Glomerular visceral epithelial cell (primary cell): ENCODE results near the gene RGS11.
"Not testable (repeated sequence)": the region's sequence is repeated elsewhere in the genome, so short reads cannot be mapped to it uniquely, and the experiment has no call there.

Experiments
- DNase-seq: peaks from one replicate; pipeline ENCODE4 v3.0.0-alpha.2; 2016; ENCODE audit errors: extremely low spot score

The RGS11 gene

DNA sequence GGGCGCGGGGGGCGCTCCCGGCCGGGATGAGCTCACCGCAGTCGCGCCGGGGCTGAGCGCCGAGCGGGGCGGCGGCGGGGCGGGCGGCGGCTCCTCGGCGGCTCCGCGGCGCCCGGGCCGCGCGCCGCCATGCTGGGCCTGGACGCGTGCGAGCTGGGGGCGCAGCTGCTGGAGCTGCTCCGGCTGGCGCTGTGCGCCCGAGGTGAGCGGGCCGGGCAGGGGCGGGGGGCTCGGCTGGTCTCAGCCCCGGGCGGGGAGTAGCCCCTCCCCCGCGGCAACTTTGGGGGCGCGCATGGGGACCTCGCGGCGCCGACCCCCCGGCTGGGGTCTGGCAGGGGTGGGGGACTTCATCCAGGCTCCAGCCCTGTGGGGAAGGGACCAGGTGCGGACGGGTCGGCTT lies 4.8 kb upstream of the RGS11 start, which contains the start of gene ARHGDIG:
Gene ARHGDIG (plus strand): TSS at position 40 of the 400 bp plus-strand sequence. CDS start 90 bp downstream, at position 130.
- no peak for DNase-seq

DNA sequence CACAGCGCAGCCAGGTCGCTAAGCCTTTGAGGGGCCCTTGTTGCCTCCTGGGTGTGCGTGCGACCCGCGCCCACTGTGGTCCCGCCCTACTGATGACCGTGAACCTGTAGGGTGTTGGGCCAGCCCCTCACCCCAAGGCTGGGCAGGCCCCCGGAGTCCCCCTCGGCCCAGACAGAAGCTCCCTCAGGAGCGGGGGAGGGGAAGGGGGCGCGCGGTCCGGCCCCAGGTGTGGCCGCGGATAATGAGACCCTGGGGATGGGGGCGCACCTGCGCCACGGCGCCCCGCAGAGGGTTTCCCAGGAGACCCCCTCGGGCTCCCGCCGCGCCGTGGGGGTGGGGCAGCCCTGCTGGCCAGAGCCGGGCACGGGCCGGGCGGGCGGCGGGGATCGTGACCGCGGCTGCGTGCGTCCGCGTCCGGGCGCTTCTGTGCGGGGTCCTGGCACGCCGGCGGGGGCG lies 4.3 kb upstream of the RGS11 start:
- no peak for DNase-seq

DNA sequence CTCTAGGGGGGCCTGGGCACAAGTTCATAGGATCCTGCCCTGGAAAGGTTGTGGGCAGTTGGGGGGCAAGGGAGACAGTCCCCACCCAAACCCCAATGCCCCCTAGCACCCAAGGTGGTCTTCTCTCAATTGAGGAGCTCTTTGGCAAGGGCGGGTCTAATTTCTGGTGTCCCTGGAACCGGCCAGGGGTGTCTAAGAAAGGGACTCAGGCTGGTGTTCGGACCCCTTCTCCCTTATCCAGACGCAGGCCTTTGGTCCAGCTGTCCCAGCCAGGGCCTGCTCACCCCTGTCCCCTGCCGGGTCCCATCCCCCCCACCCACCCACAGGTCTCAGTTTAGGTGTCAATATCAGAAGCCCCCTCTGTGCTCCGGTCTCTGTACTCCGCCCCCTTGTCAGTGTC lies 3.8 kb upstream of the RGS11 start:
- DNase-seq: no peak

DNA sequence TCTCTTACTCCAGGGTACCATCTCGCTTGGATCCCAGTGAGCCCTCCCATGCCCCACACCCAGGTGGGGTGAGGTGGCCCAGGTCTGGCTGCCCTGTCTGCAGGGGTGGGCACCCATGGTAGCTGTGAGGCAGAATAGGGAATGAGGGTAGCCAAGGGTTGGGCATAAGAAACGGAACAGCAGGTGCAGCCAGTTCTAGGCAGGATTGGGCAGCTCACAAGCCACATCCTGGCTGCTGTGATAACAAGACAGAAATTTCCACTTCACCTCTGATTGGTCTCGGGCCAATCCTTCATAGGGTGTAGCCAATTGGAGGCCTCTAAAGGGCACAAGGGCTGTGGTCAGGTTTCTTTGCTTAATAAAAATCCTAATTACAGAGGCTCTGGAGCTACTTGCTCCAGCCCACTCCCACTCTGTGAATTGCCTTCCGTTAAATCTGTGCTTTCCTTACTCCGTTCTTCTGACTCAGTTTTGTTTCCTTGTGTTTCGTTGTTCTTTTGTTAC lies 3.2 kb upstream of the RGS11 start:
- peak; percentile 31 for DNase-seq

DNA sequence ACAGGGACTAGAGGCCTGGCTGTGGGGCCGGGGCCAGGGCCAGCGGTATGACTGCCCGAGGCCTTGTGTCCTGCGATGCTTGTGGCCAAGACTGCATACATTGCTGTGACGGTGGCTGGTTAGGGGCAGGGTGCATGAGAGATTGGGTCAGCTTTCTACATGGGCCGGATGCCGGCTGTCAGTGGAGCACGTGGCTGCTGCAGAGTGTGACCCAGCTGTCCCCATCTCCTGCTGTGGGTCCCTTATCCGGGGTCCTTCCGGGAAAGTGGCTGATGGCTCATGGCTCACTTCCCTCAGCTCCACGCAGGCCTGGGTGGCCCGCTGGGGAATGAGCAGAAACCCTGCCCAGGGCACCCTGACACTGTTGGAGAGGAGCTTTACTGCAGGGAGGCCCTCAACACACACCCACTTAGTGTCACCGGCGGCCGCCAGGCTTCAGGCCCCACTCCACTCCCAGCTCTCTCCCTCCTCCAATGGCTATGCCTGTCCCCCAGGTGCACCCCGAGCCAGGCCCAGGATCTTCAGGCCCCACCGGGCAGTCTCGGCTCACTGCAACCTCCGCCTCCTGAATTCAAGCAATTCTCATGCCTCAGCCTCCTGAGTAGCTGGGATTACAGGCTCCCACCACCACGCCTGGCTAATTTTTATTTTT lies 808 bp upstream of the RGS11 start:
- no peak for DNase-seq

DNA sequence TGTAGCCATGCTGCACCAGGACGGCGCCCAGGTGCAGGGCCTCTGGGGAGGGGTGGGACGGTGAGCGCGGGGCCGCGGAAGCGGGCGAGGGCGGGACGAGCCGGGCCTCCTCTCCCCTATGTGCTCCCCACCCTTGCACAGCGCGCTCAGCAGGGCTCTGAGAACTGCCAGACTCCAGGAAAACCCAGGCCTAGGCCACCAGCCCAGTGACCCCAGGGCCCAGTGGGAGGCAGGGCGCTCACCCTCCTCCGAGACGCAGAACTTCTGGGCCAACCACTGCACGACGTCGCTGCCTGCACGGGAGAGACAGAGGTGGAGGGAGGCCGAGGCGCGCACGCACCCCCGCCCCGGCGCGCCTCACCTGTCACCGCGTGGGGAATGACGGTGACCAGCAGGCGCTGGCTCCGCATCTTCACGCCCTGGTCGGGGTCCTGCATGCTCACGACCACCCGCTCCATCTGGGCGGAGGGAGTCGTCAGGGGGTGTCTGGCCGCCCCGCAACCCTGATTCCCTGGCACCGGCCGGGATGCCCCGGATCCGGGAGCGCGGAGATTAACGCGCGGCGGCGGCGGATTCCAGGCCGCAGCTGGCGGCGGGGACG lies 603 bp downstream of the RGS11 start:
- no peak for DNase-seq

DNA sequence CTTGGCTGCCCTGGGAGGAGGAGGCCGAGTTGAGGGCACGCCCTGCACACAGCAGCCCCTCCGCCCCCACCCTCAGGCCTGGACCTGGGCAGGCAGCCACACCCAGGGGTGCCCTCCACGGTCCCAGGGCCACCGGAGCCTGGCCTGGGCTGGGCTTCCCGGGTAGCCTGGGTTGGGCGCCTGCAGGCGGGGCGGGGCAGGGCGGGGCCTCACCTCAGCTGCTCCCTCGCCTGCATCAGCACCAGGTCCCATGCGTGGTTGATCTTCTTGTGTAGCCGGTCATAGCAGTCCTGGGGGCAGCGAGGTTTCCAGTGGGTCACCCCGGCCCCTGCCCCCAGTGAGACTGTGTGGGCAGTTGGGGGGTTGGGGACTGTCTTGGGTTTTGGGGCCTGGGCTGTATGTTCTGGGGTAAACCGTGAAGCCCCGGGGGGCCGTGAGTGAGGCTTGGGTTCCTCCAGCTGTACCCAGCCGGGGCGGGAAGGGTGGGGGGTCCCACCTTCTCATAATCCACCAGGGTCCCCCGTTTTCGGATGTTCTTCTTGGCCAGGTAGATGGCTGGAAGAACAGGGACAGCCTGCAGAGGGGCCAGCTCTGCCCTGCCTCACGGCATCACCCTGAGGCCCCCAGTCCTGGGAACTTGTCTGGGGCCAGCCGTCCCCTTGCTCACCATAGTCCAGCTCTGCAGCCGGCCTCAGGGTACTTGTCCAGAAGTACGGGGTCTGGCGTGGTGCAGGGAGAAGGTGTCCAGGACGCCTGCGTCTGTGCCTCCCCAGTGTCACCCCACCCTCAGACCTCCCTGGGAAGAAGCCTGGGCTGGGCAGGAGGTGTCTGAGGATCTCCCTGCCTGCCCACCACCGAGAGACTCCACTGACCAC lies 2.0 kb downstream of the RGS11 start:
- DNase-seq: no peak

DNA sequence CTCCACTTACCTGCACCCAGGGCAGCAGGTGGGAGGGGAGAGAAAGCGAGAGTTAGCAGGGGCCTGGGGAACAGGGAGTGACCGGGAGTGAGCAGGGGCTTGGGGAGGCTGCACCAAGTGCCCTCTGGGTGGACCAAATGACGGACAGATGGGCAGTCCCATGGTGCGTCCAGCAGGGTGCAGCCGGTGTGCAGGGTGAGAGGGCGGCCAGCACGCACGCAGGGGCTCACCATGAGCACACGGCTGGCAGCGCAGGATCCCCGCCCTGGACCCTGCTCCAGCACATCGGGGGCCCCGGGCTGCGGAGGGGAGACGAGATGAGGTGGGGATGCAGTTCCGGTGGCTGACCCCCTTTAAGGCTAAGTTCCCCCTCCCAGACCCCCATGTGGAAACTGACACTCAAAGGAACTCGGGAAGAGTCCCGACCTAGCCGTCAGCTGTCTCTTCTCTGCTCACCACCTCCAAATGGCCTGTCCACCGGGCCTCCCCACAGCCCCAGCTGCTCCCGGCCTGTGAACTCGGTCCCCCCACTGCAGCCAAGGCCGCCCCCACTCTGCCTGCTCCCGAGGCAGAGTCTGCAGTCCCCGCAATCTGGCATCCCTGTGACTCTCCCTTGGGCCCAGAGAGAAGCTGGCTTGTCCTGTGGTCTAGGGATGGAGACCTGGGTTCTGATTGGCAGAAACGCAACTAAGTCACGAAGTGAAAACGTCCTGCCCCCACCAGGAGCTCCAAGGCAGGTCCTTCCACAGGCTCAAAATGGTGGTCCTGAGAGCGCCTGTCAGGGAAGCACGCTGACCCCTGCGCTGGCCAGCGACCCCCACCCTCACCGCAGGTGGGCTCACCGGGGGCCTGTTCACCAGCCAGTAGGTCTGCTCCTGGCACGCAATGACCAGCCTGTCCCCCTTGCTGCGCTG lies 2.9 kb downstream of the RGS11 start:
- DNase-seq: peak; percentile 43

DNA sequence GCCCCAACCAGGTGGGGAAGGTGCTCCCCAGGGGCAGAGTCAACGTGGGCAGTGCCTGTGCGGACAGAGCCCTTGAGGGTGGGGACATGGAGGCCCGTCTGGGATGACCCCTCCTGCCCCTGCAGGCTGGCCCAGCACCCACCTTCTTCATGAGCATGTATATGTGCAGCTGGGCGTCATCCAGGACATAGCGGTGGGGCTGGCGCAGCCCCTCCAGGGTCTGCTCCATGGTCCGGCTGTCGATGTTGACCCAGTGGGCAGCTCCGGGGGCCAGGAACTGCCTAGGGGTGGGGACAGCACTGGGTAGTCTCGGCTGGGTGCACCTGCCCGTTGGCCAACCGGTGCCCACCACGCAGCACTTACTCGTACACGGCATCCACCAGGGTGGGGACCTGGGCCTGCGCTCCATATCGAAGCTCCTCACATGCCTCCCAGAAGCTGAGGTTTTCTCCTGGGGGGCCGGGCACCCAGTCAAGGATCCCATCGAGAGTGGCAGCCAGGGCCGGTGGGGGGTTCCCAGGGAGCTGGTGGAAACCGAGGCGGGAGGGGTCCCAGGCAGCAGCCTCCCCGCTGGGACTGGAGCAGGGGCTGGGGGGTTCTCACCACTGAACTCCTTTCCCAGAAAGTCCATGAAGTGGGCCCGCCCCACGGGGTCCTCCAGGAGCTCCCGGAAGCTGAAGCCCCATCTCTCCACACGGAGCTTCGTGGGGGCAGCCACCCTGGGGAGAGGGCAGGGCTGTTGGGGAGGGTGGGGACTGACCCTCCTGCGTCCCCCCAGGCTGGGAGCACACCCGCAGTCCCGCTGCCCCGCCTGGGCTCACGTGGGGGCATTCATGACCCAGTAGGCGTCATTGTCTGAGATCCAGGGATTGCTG lies 5.1 kb downstream of the RGS11 start:
- no peak for DNase-seq

DNA sequence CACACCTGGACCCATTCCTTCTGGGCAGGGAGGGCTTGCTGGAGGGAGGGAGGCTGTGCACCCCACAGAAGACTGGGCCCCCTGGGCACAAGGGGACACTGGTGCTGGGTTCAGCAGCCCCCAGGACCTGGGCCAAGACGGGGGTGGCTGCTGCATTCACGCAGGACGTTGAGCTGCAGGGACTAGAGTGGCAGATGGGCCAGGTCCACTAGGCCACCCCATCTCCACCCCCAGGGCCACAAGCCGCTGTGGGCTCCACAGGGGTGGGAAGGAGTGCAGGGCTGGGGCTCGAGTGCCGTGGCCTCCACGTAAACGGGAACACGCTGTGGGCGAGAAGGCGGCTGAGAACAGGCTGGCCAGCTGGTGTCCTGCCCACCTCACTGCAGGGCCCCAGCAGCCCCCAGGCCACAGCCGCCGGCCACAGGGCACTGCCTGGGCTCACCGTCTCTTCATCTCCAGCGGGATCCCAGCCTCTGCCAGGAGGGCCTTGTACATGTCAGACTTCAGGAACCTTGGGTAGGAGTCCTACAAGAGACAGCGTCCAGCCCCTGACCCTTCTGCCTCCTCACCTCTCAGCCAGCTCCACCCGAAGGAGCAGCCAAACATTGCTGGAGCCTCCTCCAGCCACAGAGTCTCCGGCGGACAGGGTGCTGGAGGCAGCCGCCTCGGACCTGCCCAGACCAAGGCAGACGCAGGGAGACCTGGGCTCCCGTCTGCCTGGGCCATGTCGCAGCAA lies 6.5 kb downstream of the RGS11 start:
- DNase-seq: no peak

DNA sequence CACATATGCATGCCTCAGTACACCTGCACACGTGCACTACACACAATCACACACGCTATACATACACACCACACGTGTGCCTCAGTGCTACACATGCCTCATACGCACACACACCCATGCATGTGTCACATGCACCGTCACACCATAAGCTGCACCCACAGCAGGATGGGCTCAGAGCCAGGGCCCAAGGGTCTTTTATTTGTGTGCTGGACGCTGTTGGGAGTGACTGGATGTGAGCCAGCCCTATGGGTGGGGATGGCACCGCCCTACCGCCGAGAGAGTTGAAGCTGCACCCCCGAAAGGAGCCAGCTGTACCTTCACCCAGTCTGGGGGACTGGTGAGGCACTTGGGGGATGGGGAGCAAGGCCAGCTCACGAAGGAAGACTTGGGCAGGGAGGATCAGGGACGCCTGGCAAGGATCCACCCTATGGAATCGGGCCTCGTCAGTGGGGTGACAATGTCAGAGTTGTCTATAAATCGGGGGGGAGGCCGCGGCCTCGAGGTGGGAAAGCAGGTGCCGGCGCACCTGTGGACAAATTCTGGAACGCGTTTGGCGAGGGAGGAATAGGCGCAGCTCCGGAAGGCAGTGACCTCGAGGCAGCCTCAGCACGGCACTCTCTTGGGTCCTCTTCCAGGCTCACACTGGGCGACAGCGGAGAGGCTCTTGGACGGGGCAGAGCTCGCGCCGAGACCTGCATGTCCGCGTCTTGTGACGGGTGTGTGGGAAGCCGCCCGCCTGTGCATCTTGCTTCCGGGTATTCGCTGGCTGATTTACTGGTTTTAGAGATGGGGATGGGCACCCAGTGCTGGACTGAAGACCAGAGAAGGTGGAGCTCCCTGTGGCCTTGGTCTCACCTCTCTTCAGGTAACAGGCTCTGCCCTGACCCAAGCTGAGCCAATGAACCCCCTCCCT lies 7.3 kb downstream of the RGS11 start:
- DNase-seq: no peak

DNA sequence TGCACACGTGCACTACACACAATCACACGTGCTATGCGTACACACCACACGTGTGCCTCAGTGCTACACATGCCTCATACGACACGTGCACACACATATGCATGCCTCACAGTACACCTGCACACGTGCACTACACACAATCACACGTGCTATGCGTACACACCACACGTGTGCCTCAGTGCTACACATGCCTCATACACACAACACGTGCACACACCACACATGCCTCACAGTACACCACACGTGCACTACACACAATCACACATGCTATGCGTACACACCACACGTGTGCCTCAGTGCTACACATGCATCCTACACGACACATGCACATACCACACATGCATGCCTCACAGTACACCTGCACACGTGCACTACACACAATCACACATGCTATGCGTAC lies 8.2 kb downstream of the RGS11 start:
- not testable (repeated sequence) for DNase-seq

DNA sequence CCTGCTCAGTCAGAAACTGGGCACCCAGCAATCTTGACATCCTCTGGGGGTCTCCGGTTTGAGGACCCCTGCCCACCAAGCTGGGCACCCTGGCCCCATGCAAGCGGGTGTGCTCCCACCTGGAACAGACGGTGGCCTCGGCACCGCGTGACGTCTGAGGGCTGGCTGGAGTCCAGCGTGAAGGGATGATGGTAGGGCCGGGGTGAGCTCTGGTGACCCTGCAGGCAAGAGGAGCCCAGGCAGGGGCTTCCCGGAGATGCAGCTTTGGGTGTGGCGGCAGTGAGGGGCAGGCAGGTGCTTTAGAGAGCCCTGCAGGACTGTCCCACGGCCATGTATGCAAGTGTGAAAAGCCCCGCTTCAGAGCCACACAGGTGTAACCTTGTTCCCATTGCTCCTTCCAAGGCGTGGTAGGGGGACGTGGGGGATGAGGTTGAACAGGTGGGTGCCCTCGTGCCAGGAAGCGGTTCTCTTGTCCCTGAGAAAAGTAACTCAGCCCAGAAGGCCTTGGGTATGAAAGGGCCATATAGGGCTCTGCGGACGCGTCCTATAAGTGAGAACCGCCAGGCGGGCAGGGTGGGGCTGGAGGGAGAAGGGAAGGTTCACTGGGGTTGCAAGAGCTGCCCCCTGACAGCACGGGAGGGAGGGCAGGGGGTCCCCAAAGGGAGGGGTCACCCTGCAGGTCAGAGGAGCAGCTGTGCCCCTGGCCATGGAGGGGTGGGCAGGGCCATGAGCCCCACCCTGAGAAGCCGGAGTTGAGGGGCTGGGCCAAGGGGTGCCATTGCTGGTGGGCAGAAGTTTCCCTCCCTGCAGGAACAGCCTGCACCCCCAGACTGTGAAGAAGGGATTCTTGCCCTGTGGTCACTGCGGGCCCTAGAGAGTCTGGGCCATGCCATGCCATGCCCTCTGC lies 9.2 kb downstream of the RGS11 start:
- no peak for DNase-seq

DNA sequence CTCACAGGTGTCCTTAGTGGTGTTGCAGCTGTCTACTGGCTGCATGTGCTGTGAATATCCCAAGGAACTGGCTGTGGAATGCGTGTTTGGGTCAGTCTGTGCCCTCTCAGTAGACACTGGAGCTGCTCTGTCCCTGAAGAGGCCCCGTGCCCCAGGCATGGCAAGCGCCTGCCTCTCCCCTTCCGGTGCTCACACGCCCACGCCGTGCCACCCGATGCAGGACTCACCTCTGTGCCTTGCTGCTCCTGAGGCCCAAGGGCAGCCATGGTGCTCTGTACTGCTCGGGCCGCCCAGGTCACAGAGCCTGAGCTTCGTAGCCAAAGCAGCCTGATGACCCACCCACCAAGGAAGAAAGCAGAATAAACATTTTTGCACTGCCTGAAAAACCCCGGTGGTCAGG lies 10.0 kb downstream of the RGS11 start:
- no peak for DNase-seq

DNA sequence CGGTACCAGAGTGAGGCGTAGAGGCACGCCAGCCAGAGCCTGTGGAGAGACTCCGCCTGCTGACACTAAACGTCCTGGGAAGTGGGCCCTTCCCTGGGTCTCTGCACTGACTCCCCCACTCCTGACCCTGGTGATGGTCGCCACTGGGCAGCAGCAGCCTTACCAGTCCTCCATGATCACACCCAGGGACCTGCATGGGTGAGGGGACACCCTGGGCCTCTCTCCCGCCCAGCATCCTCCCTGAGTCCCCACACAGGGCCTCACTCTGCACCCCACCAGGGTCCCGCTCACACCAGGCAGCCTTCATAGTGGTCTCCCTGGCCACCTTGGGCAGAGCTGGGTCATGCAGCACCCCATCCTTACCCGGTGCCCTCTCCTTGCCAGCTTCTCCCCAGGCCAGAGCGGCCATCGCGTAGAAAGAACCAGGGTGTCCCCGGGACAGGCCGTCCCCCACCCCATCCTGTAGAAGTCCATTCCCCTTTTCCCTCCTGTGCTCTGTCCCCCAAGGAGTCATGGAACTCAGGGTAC lies 10.7 kb downstream of the RGS11 start:
- DNase-seq: no peak

DNA sequence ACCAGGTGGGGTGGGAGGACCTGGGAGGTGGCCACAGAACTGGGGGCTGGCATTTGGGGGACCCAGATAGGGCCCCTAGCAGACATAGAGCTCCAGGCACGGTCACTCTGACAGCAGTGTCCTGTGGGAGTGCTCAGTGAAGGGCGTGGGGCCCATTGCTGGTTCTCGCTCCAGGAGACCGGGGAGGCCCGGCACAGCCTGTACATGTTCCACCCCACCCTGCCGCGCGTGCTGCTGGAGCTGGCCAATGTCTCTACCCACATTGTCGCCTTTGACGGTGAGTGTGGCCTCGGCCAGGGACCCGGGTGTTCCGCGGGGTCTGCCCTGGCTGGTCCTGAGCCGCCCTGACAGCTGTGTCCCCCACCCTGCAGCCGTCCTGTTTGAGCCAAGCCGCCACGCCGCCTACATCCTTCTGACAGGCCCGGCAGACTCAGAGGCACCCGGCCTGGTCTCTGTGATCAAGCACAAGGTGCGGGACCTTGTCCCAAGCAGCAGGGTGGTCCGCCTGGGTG lies 11.2 kb downstream of the RGS11 start:
- DNase-seq: no peak

DNA sequence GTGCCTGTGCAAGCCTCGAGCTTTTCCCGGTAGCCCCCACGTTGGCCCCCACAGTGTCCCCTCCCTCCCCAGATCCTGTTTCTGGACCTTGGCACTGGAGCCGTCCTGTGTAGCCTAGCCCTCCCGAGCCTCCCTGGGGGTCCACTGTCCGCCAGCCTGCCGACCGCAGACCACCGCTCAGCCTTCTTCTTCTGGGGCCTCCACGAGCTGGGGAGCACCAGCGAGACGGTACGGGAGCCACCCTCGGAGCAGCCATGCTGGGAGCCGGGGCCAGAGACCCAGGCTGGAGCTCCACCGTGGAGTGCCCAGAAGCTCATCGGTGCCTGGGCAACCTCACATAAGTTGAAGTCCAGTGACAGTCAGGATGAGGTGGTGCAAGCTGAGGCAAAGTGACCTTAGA lies 11.8 kb downstream of the RGS11 start:
- no peak for DNase-seq
